Trophoblast cell (in vitro differentiated cells and primary cell): ENCODE measurements around the gene SPATA1.

Experiments used
- DNase-seq, 2 donors: peaks; one replicate each; pipeline ENCODE4 v3.0.0-alpha.2; 2016
- H2AFZ ChIP-seq: 2 replicates; pipeline ENCODE4 v1.6.1; 2013; ENCODE audit warnings: low read length, moderate library complexity, mild to moderate bottlenecking; ENCODE audit not compliant: insufficient read depth, poor library complexity
- H2AK5ac ChIP-seq: 2 replicates; pipeline ENCODE4 v1.6.1; 2013; ENCODE audit warnings: mild to moderate bottlenecking, low read length
- H2BK120ac ChIP-seq: 2 replicates; pipeline ENCODE4 v1.6.1; 2013; ENCODE audit warnings: low read length, mild to moderate bottlenecking, moderate library complexity; ENCODE audit not compliant: insufficient read depth, poor library complexity
- H2BK12ac ChIP-seq: 2 replicates; pipeline ENCODE4 v1.6.1; 2013; ENCODE audit warnings: mild to moderate bottlenecking, low read length, moderate library complexity
- H2BK5ac ChIP-seq: 2 replicates; pipeline ENCODE4 v1.6.1; 2013; ENCODE audit warnings: low read length, low read depth, moderate library complexity, mild to moderate bottlenecking; ENCODE audit not compliant: poor library complexity
- H3K14ac ChIP-seq: 2 replicates; pipeline ENCODE4 v1.6.1; 2013; ENCODE audit warnings: mild to moderate bottlenecking, low read length
- H3K18ac ChIP-seq: 2 replicates; pipeline ENCODE4 v1.6.1; 2013; ENCODE audit warnings: mild to moderate bottlenecking, low read length
- H3K23ac ChIP-seq: 2 replicates; pipeline ENCODE4 v1.6.1; 2013; ENCODE audit warnings: low read length
- H3K27ac ChIP-seq: 2 replicates; pipeline ENCODE4 v1.5.1; 2013; ENCODE audit warnings: low read depth, mild to moderate bottlenecking, inconsistent platforms, low read length, moderate library complexity
- H3K27me3 ChIP-seq: 2 replicates; pipeline ENCODE4 v1.6.1; 2013; ENCODE audit warnings: inconsistent platforms, mild to moderate bottlenecking, low read length, moderate library complexity; ENCODE audit not compliant: insufficient read depth
- H3K36me3 ChIP-seq, 2 experiments: 1 replicate in 1 of 2; 2 replicates in 1 of 2; pipeline ENCODE4 v1.6.1; 2013; ENCODE audit warnings: low read length in 2 of 2, mild to moderate bottlenecking in 2 of 2, moderate library complexity in 1 of 2; ENCODE audit not compliant: insufficient read depth in 2 of 2, control insufficient read depth in 1 of 2
- H3K4ac ChIP-seq: 2 replicates; pipeline ENCODE4 v1.6.1; 2013; ENCODE audit warnings: low read depth, mild to moderate bottlenecking, low read length, moderate library complexity
- H3K4me1 ChIP-seq, 2 experiments: 1 replicate in 1 of 2; 2 replicates in 1 of 2; pipeline ENCODE4 v1.6.1; 2013; ENCODE audit warnings: low read length in 2 of 2, mild to moderate bottlenecking in 2 of 2, moderate library complexity in 1 of 2; ENCODE audit not compliant: insufficient read depth in 2 of 2, control insufficient read depth in 1 of 2
- H3K4me2 ChIP-seq: 2 replicates; pipeline ENCODE4 v1.6.1; 2013; ENCODE audit warnings: inconsistent platforms, mild to moderate bottlenecking, low read length, moderate library complexity
- H3K4me3 ChIP-seq: 2 replicates; pipeline ENCODE4 v1.5.1; 2013; ENCODE audit warnings: mild to moderate bottlenecking, low read depth, low read length, inconsistent platforms
- H3K79me1 ChIP-seq: one replicate; pipeline ENCODE4 v1.6.1; 2013; ENCODE audit warnings: low read length
- H3K79me2 ChIP-seq: 2 replicates; pipeline ENCODE4 v1.6.1; 2013; ENCODE audit warnings: low read length, mild to moderate bottlenecking; ENCODE audit not compliant: control insufficient read depth, insufficient read depth, poor library complexity
- H3K9ac ChIP-seq: 2 replicates; pipeline ENCODE4 v1.6.1; 2013; ENCODE audit warnings: mild to moderate bottlenecking, low read length
- H3K9me3 ChIP-seq: 2 replicates; pipeline ENCODE4 v1.6.1; 2013; ENCODE audit warnings: low read depth, mild to moderate bottlenecking, control low read depth, inconsistent platforms, low read length; ENCODE audit not compliant: insufficient read depth
- H4K12ac ChIP-seq: 2 replicates; pipeline ENCODE4 v1.6.1; 2013; ENCODE audit warnings: low read depth, mild to moderate bottlenecking, low read length, moderate library complexity
- H4K8ac ChIP-seq: 2 replicates; pipeline ENCODE4 v1.6.1; 2013; ENCODE audit warnings: low read depth, mild to moderate bottlenecking, low read length, moderate library complexity
- H4K91ac ChIP-seq: one replicate; pipeline ENCODE4 v1.6.1; 2013; ENCODE audit warnings: low read depth, mild to moderate bottlenecking, low read length, moderate library complexity
- WGBS: extraction: QIAGEN DNeasy Blood & Tissue Kit; methylation state at CpG from one replicate; pipeline ENCODE4 v1.1.7; 2013; ENCODE audit warnings: missing lambda C conversion rate; ENCODE audit not compliant: insufficient read length, insufficient coverage; ENCODE audit errors: extremely low coverage; 5-methylcytosine and 5-hydroxymethylcytosine counted together

Gene SPATA1

GRCh38 chr1:84581648-84582047, 75.5 kb downstream of the SPATA1 start:
- Histone ChIP-seq H2AK5ac (no peak overlapping the region), H3K36me3 (no peaks in the 10 kb centered on the region), H3K9ac (no peak overlapping the region), H3K27ac (no peak overlapping the region), H3K4ac (no peak overlapping the region), H3K23ac (peak overlapping the region; percentile 7), H3K18ac (no peak overlapping the region), H3K4me3 (no peak overlapping the region), H3K79me2 (peaks cover 2% of the 10 kb centered on the region), H2BK12ac (no peak overlapping the region), H2BK5ac (no peak overlapping the region), H3K4me2 (no peak overlapping the region), H3K79me1 (peaks cover 5% of the 10 kb centered on the region), H3K27me3 (no peaks in the 10 kb centered on the region), H3K14ac (no peak overlapping the region), H3K4me1 (peaks cover 7 to 14% of the 10 kb centered on the region in 2 experiments), H4K8ac (no peak overlapping the region), H4K12ac (no peak overlapping the region), H4K91ac (no peak overlapping the region), H2AFZ (no peak overlapping the region), H3K9me3 (peaks cover 2% of the 10 kb centered on the region), H2BK120ac (no peak overlapping the region)
- DNase-seq = no peak
- WGBS = no CpG with 5 or more reads among the region's 3 CpGs

DNA sequence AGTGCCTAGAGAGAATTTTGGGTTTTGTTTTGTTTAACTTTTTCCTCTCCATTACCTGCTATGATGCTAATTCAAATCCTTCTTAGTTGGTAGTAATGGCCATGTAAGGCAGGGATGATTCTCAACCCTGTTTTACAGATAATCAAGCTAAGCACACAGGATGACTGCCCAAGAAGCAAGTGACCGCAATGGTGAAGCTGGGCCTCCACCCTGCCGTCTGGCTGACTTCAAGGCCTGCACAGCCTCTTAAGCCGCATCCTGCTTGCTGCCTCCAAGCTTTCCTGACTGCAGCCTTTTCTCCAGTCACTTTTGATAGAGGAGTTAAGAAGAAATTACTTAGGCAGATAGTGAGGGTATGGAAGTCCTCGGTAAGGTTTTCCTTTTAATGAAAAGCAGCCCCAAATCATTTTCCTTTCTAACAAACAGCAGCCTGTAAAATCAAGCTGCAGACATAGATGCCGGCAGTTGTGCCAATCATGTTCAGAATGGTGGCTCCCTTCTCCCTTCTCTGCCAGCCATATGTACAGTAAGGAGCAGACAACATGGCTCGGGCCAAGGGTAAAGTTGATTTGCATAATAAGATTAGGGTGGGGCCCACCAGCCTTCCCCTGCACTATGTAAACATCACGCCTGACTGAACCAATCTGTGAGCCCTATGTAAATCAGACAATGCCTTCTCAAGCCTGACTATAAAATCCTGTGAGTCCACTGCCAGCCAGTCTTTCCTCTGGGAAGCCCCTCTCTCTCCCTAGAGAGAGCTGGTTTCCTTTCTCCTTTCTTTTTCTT, 76.8 kb downstream of the SPATA1 start:
- no peaks in the 10 kb centered on the region for H3K27me3 ChIP-seq
- no peaks in the 10 kb centered on the region for H3K36me3 ChIP-seq
- H3K4me3 ChIP-seq = no peak overlapping the region
- H4K8ac ChIP-seq = no peak overlapping the region
- H2BK5ac ChIP-seq = no peak overlapping the region
- H3K79me2 ChIP-seq = peaks cover 2% of the 10 kb centered on the region
- H3K18ac ChIP-seq = no peak overlapping the region
- no peak overlapping the region for H4K91ac ChIP-seq
- no peak overlapping the region for H2BK12ac ChIP-seq
- no peak overlapping the region for H3K27ac ChIP-seq
- DNase-seq = no peak
- peaks cover 2% of the 10 kb centered on the region for H3K9me3 ChIP-seq
- no peak overlapping the region for H3K4me2 ChIP-seq
- H2AFZ ChIP-seq = no peak overlapping the region
- no peak overlapping the region for H3K23ac ChIP-seq
- H2AK5ac ChIP-seq = no peak overlapping the region
- H3K14ac ChIP-seq = no peak overlapping the region
- H2BK120ac ChIP-seq = no peak overlapping the region
- no CpG with 5 or more reads among the region's 7 CpGs for WGBS
- no peak overlapping the region for H4K12ac ChIP-seq
- H3K9ac ChIP-seq = no peak overlapping the region
- peaks cover 5% of the 10 kb centered on the region for H3K79me1 ChIP-seq
- peaks cover 7 to 14% of the 10 kb centered on the region in 2 experiments for H3K4me1 ChIP-seq
- no peak overlapping the region for H3K4ac ChIP-seq

DNA sequence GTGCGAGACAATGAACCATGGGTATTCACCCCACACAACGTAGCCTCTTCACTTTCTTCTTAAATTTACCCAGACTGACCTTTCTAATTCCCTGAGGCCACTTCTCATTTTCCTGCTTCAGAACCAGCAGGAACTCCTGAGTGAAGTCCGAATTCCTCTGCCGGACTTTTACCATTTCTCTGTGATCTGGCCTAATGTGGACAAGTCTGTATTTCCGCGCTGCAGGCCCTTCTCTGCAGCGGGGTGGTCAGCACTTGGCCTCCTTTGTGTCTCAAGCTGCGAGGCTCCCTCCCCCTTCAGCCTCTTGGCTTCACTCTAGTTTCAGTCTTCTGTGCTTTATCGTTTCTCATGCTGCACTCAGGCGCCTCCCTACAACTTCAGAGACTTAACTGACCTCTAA, 77.5 kb downstream of the SPATA1 start:
- H2AK5ac ChIP-seq = peak overlapping the region; percentile 44
- H3K9me3 ChIP-seq = peaks cover 2% of the 10 kb centered on the region
- DNase-seq = no peak
- peak overlapping the region; percentile 53 for H4K91ac ChIP-seq
- H3K27ac ChIP-seq = peak overlapping the region; percentile 7
- no peak overlapping the region for H3K23ac ChIP-seq
- peak overlapping the region; percentile 27 for H4K8ac ChIP-seq
- no peaks in the 10 kb centered on the region for H3K36me3 ChIP-seq
- no peak overlapping the region for H3K14ac ChIP-seq
- no peak overlapping the region for H2BK12ac ChIP-seq
- H3K4me3 ChIP-seq = no peak overlapping the region
- H3K18ac ChIP-seq = no peak overlapping the region
- H3K4me2 ChIP-seq = no peak overlapping the region
- WGBS = no CpG with 5 or more reads among the region's 10 CpGs
- H2AFZ ChIP-seq = peak overlapping the region; percentile 45
- no peak overlapping the region for H3K9ac ChIP-seq
- peak overlapping the region; percentile 39 for H2BK5ac ChIP-seq
- no peak overlapping the region for H2BK120ac ChIP-seq
- H4K12ac ChIP-seq = no peak overlapping the region
- peaks cover 2% of the 10 kb centered on the region for H3K79me2 ChIP-seq
- H3K79me1 ChIP-seq = peaks cover 5% of the 10 kb centered on the region
- no peaks in the 10 kb centered on the region for H3K27me3 ChIP-seq
- peaks cover 7 to 14% of the 10 kb centered on the region in 2 experiments for H3K4me1 ChIP-seq
- H3K4ac ChIP-seq = no peak overlapping the region

DNA sequence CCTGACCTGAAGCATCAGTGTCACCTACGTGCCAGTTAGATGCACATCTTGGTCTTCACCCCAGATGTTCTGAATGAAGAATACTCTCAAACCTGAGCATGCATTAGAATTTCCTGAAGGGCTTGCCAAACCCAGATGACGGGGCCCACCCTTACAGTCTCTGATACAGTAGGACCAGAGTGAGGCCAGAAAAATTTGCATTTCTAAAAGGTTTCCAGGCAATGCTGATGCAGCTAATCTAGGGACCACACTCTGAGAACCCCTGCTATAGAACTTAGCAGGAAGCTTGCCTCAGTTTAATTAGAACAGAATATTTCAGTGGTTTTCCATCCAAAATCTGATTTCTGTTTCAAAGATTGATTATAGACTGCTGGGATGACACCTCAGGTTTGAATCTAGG, 77.9 kb downstream of the SPATA1 start:
- Histone ChIP-seq H3K4me2 (no peak overlapping the region), H3K23ac (no peak overlapping the region), H3K4me3 (no peak overlapping the region), H3K79me1 (peaks cover 5% of the 10 kb centered on the region), H2BK120ac (no peak overlapping the region), H3K79me2 (peaks cover 2% of the 10 kb centered on the region), H2BK5ac (peak overlapping the region; percentile 39), H3K4ac (no peak overlapping the region), H2AK5ac (no peak overlapping the region), H3K18ac (no peak overlapping the region), H4K91ac (no peak overlapping the region), H3K14ac (no peak overlapping the region), H3K36me3 (no peaks in the 10 kb centered on the region), H2AFZ (no peak overlapping the region), H3K9ac (no peak overlapping the region), H3K27me3 (no peaks in the 10 kb centered on the region), H3K27ac (no peak overlapping the region), H4K8ac (no peak overlapping the region), H3K4me1 (peaks cover 7 to 14% of the 10 kb centered on the region in 2 experiments), H4K12ac (no peak overlapping the region), H3K9me3 (peaks cover 2% of the 10 kb centered on the region), H2BK12ac (no peak overlapping the region)
- DNase-seq = no peak
- no CpG with 5 or more reads among the region's 2 CpGs for WGBS
